PC-3 (cell line): ENCODE results near the gene DDX47. TPM values are rescaled to one million over a fixed set of nuclear protein-coding genes. Genes with fewer than 3 reads are reported as not detected.
A peak's percentile ranks its signal among the peaks of the same experiment; 100 is the strongest.

Experiments used
- ATAC-seq: fragments of 200-7000 bp; cut with Tn5 transposase; 2 replicates; pipeline ENCODE4 v1.9.1; 2020; ENCODE audit warnings: mild to moderate bottlenecking, moderate library complexity
- BruUV-seq: library from RNA; stranded (reverse); fragments of 400-500 nt; replicated peaks from 2 replicates; lab custom pipeline; 2021; lab: Mats Ljungman, UMichigan
- CTCF ChIA-PET: fragments of 300-600 bp; sonication (Branson Sonifier 250); formaldehyde crosslinking; loops from one replicate; lab custom pipeline; 2022; ENCODE audit warnings: antibody characterized with exemption; lab: Charles Lee
- POLR2A ChIA-PET: fragments of 300-600 bp; sonication (Branson Sonifier 250); formaldehyde crosslinking; loops from one replicate; lab custom pipeline; 2022; ENCODE audit warnings: antibody characterized with exemption; ENCODE audit not compliant: unreplicated experiment; lab: Charles Lee
- DNase-seq: peaks from one replicate; pipeline ENCODE4 v3.0.0-alpha.2; 2015
- H2AFZ ChIP-seq: fragments of 300-600 bp; sonication (generic); 2 replicates; pipeline ENCODE4 v1.6.0; 2016; ENCODE audit warnings: antibody characterized with exemption, low read length
- H3F3A ChIP-seq: fragments of 300-600 bp; sonication (generic); one replicate; pipeline ENCODE4 v1.6.0; 2017; ENCODE audit warnings: antibody characterized with exemption, low read length, control low read depth, mild to moderate bottlenecking; ENCODE audit not compliant: unreplicated experiment
- H3K27ac ChIP-seq: fragments of 300-600 bp; sonication (generic); 2 replicates; pipeline ENCODE4 v1.5.1; 2016; ENCODE audit warnings: mild to moderate bottlenecking, low read length
- H3K27me3 ChIP-seq: fragments of 300-600 bp; sonication (generic); 2 replicates; pipeline ENCODE4 v1.6.1; 2016; ENCODE audit warnings: low read length, mixed read lengths
- H3K36me3 ChIP-seq: fragments of 300-600 bp; sonication (generic); 2 replicates; pipeline ENCODE4 v1.6.1; 2016; ENCODE audit warnings: low read depth, mixed run types, low read length, mixed read lengths
- H3K4me1 ChIP-seq: fragments of 300-600 bp; sonication (generic); 2 replicates; pipeline ENCODE4 v1.5.1; 2016; ENCODE audit warnings: low read length; ENCODE audit not compliant: insufficient read depth
- H3K4me2 ChIP-seq: fragments of 300-600 bp; sonication (generic); 2 replicates; pipeline ENCODE4 v1.6.0; 2016; ENCODE audit warnings: low read length
- H3K4me3 ChIP-seq: fragments of 300-600 bp; sonication (generic); 2 replicates; pipeline ENCODE4 v1.5.1; 2016; ENCODE audit warnings: mild to moderate bottlenecking, low read length, mixed read lengths
- H3K79me2 ChIP-seq: fragments of 300-600 bp; sonication (generic); 2 replicates; pipeline ENCODE4 v1.6.1; 2017; ENCODE audit warnings: low read length, mixed read lengths
- H3K9ac ChIP-seq: fragments of 300-600 bp; sonication (generic); 2 replicates; pipeline ENCODE4 v1.6.0; 2016; ENCODE audit warnings: mild to moderate bottlenecking, low read length
- H3K9me2 ChIP-seq: fragments of 300-600 bp; sonication (generic); replicated peaks from 2 replicates; pipeline ENCODE4 v1.6.1; 2016; ENCODE audit warnings: mixed run types, low read length, mixed read lengths
- H3K9me3 ChIP-seq: fragments of 300-600 bp; sonication (generic); 2 replicates; pipeline ENCODE4 v1.6.1; 2016; ENCODE audit warnings: low read length, mixed read lengths
- H4K20me1 ChIP-seq: fragments of 300-600 bp; sonication (generic); 2 replicates; pipeline ENCODE4 v1.6.1; 2016; ENCODE audit warnings: low read length, mixed read lengths
- CTCF ChIP-seq: fragments of 300-600 bp; sonication (generic); conservative IDR thresholded peaks from 2 replicates; pipeline ENCODE4 v1.5.1; 2017; ENCODE audit warnings: antibody characterized with exemption, low read depth, mild to moderate bottlenecking, low read length
- EZH2 ChIP-seq: fragments of 300-600 bp; sonication (generic); IDR thresholded peaks from one replicate; pipeline ENCODE4 v1.6.1; 2017; ENCODE audit warnings: antibody characterized with exemption, mild to moderate bottlenecking, low read length; ENCODE audit not compliant: unreplicated experiment
- EZH2phosphoT487 ChIP-seq: fragments of 300-600 bp; sonication (generic); IDR thresholded peaks from 2 replicates; pipeline ENCODE4 v1.6.1; 2018; ENCODE audit warnings: mild to moderate bottlenecking, antibody characterized with exemption, low read length, borderline replicate concordance
- intact Hi-C: fragments of 100-400 bp; cut with micrococcal nuclease; formaldehyde crosslinking; loops from 2 replicates; pipeline ENCODE4 v1.9.0; 2023
- total RNA-seq: library from RNA; depleted of rRNA; stranded (reverse); fragments of >200 nt; gene quantifications from 2 replicates; pipeline ENCODE4 v1.2.3, GENCODE V29; 2014

Gene DDX47
- total RNA-seq, 1 experiment from 2014 or later, result 58.9 TPM

- ChIA-PET CTCF (no interaction called here), POLR2A (no interaction called here)
- DNase-seq (peak; percentile 96), ATAC-seq (peak; percentile 39)
- Histone ChIP-seq H3K36me3 (peaks cover 2% of the 10 kb centered on the region; the same call in 1 of the 2 replicates), H3K27me3 (no peaks in the 10 kb centered on the region), H3K9ac (peak overlapping the region; percentile 89), H2AFZ (no peak overlapping the region), H4K20me1 (no peaks in the 10 kb centered on the region), H3K4me1 (peaks cover 48% of the 10 kb centered on the region), H3K4me2 (peak overlapping the region; percentile 47), H3K9me2 (no peaks in the 10 kb centered on the region), H3K9me3 (no peaks in the 10 kb centered on the region), H3K4me3 (no peak overlapping the region), H3K79me2 (peaks cover 10% of the 10 kb centered on the region; the same call in 1 of the 2 replicates), H3F3A (no peaks in the 10 kb centered on the region), H3K27ac (peak overlapping the region; percentile 99)
- intact Hi-C loops, result no loop called here
- BruUV-seq, result no TSS peak
- TF ChIP-seq EZH2phosphoT487 (no peak), CTCF (no peak), EZH2 (no peak)
Measured at GRCh38 chr12:12870465-12870864, 57.3 kb downstream of the DDX47 start.

GRCh38 chr12:12871587-12872138 lies 58.5 kb downstream of the DDX47 start:
- POLR2A ChIA-PET, result interaction anchor here (2.0 kb wide), 1 partner anchor 19 kb away, joined by 33 read pairs; the partner anchor contains the start of gene GPRC5A
- Histone ChIP-seq H2AFZ (no peak overlapping the region), H3K9me3 (no peaks in the 10 kb centered on the region), H3K27ac (peak overlapping the region; percentile 99), H3K4me2 (peak overlapping the region; percentile 51), H3K27me3 (no peaks in the 10 kb centered on the region), H4K20me1 (no peaks in the 10 kb centered on the region), H3K4me1 (peaks cover 52% of the 10 kb centered on the region), H3K9ac (peak overlapping the region; percentile 89), H3K4me3 (no peak overlapping the region), H3K9me2 (no peaks in the 10 kb centered on the region), H3K36me3 (peaks cover 2% of the 10 kb centered on the region; the same call in 1 of the 2 replicates), H3F3A (no peaks in the 10 kb centered on the region), H3K79me2 (peaks cover 10% of the 10 kb centered on the region; the same call in 1 of the 2 replicates)
- ATAC-seq (no peak; the same call in 1 of the 2 replicates), DNase-seq (no peak)
- CTCF ChIA-PET, result interaction anchor here (1.0 to 1.2 kb wide), 2 partner anchors 36 to 59 kb away, joined by 3 to 4 read pairs; partner anchors contain the start of gene DDX47
- intact Hi-C loops, result loop anchor here (1.0 kb wide), 3 partner anchors 12 to 31 kb away; no protein-coding TSS in a partner anchor
- TF ChIP-seq CTCF (no peak), EZH2phosphoT487 (no peak), EZH2 (no peak)
- TSS peak; percentile 51 for BruUV-seq
